Loucy (cell line): ENCODE data around the gene C16orf74.

Source experiments
- EZH2phosphoT487 ChIP-seq: fragments of 200-600 bp; IDR thresholded peaks from 2 replicates; pipeline ENCODE4 v1.6.1; 2018; ENCODE audit warnings: antibody characterized with exemption, mild to moderate bottlenecking, moderate library complexity, borderline replicate concordance
- TF ChIP-seq, protein P1 (sequence below): fragments of 200-600 bp; sonication (generic); conservative IDR thresholded peaks from 2 replicates; pipeline ENCODE4 v1.5.1; 2014; ENCODE audit warnings: mild to moderate bottlenecking, antibody characterized with exemption, low read length

DNA sequence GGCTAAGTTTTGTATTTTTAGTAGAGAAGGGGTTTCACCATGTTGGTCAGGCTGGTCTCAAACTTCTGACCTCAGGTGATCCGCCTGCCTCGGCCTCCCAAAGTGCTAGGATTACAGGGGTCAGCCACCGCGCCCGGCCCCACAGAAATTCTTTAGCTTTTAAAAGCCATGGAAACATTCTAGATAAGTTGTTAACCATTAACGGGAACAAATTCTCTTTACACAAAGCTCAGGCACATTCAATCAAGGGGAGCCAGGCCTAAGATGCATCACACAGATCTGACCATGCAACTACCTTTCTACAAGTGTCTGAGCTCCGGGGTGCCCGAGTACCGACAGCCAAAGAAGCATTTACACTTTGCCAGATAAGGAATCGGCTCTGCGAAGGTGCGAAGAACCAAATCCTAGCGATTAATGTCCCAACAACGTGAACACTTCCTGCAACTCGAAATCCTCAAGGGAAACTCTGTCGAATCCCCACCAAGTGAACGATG is 47.4 kb upstream of the C16orf74 start:
- TF ChIP-seq, protein P1, sequence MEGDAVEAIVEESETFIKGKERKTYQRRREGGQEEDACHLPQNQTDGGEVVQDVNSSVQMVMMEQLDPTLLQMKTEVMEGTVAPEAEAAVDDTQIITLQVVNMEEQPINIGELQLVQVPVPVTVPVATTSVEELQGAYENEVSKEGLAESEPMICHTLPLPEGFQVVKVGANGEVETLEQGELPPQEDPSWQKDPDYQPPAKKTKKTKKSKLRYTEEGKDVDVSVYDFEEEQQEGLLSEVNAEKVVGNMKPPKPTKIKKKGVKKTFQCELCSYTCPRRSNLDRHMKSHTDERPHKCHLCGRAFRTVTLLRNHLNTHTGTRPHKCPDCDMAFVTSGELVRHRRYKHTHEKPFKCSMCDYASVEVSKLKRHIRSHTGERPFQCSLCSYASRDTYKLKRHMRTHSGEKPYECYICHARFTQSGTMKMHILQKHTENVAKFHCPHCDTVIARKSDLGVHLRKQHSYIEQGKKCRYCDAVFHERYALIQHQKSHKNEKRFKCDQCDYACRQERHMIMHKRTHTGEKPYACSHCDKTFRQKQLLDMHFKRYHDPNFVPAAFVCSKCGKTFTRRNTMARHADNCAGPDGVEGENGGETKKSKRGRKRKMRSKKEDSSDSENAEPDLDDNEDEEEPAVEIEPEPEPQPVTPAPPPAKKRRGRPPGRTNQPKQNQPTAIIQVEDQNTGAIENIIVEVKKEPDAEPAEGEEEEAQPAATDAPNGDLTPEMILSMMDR = no peak
- TF ChIP-seq EZH2phosphoT487 = no peak
